NCI-H345 treated with DMSO at 0.1 percent for 48 hours (cell line): ENCODE results near the gene NT5C3B.
A peak's percentile ranks its signal among the peaks of the same experiment; 100 is the strongest.
"Not testable (repeated sequence)": the region's sequence is repeated elsewhere in the genome, so short reads cannot be mapped to it uniquely, and the experiment has no call there.

Experiments
- DNase-seq: peaks from one replicate; lab custom pipeline; 2025; ENCODE audit not compliant: unreplicated experiment; lab: John Stamatoyannopoulos, UW

The NT5C3B gene

DNA sequence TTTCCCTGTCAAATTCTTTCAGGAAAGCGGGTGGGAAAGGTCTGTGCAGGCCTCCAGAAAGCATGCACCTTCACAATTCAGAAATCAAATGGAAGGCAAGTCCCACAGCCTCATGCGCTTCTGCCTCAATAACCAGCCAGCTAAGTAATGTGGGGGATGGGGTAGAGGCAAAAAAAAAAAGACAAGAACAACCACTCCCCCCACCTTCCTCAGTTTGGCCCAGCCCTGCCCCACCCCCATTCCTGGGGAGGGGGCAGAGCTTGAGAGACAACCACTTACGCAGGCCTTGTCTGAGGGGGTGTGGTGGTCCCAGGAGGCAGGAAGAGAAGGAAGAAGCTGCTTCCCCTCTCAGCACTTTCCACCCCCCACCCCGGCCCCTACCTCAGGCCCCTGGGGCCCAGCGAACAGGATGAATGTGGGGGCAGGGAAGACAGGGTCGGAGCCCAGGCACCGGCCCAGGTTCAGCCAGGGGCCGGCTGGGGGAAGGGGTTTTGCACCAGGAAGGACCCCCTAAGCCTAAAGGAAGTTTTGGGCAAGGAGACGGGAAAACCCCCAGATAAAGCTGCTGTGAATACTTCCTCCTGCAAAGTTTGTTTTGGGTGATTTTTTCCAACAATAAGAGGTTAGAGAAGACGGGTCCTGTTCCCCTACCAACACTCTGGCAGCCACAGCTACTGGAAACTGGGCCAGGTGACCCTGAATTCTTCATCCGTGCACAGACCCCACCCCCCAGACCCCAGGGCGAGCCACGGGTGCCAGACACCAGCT lies 50.8 kb downstream of the NT5C3B start:
- DNase-seq = no peak

DNA sequence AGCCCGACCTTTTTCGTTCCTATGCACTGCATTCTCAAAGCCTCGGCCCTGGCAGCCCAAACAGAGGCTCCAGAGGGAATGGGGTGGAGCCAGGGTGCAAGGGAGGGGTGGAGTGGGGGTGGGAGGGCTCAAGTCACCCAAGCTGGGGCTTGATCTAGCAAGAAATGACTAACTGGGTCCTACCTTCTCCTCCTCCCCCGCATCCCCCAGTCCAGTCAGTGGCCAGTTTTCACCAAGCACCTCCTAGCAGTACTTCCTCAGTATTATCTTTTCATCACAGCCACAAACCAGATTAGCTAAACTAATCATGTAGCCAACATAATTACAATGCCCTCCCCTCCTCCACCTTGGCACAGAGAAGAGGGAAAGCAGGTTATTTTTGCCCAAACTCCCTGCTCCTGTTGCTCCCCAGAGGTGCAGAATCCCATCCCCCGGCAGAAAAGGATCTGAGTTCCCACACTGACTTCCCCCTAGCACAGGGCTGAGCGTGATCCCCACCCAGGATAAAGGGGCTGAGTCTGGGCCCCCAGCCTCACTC lies 51.8 kb downstream of the NT5C3B start:
- DNase-seq = no peak

DNA sequence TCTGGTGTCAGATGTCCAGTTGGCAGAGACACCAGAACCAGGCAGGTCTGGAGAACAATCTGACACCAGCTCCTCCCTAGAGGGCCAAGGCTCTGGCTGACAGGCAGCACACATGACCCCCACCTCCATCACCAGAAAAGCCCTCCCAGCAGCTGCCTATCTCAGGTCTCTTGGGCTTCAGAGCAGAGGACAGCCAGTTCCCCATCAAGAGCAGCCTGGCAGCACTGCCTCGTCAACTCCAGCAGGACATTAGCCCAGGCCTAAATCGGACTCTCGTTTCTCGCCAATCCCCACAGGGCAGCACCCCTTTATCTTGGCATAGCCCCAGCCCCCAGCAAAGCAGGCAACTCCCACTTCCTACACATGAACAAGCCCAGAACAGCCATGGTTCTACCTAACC lies 53.9 kb downstream of the NT5C3B start:
- no peak for DNase-seq

DNA sequence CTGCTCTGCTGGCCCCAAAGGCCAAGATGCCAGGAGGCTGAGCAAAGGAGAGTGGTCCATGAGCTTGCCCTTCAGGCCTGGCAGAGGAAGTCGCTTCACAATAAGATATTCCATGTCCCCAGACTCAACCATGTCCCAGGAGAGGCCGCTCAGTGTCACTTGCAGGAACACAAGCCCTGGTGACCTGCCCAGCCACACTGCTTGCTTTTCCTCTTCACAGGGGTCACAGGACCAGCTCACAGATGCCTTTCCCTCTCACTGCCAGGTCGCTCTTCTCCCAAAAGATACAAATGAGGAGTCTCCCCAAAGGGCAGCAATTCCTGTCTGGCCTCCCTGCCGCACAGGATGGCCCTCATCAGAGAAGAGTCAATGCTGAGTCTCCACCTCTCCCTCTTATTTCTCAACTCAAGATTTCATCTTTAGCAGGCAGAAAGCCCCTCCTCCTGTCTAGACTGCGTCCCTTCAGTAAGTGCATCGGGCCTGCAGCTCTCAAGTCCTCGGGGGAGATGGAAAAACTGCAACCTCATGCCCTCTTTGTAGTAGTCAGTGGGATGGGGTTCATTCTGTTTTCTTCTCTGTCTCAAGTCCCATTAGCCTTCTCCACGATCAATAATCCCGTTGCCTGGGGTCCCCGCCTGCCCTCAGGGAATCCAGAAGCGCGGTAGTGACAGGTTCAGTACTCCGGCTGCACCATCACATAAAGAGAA lies 54.5 kb downstream of the NT5C3B start:
- DNase-seq = no peak

DNA sequence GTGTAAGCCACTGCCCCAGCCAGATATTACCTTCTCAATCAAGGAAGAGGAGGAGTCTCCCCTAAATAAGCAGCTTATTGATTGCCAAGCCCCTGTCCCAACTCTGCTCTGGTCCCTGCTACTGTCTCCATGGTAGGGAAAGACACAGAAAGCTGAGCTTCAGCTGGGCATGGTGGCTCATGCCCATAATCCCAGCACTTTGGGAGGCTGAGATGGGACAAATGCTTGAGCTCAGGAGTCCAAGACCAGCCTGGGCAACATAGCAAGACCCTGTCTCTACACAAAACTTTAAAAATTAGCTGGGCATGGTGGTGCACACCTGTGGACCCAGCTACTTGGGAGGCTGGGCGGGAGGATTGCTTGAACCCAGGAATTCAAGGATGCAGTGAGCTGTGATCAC lies 56.1 kb downstream of the NT5C3B start:
- no peak for DNase-seq

DNA sequence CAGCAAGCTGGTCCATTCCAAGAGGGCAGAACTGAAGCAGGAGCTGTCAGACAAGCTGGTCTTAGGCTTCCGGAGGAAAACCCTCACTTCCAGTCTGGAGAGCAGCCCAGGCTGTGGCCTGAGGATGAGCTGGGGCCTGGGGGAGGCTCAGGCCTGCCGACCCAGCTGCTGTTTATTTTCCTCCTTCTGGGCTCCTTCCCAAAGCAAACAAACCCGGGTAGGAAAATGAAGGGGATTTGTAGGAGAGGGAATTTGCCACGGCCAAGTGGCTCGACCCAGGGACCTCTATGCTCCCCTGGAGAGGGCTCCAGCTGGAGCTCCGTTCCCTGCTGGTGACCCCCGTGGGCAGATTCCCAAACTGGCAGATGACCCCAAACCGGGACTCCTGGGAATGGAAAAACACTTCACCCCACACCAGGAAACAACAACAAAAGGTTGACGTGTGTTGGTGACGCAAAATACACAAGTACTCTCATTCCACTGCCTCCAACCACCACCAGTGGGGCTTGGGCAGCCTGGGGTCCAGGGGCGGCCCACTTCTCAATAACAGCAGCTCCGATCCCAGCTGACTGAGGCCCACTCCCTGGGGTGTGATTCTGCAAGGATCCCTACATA lies 58.4 kb downstream of the NT5C3B start:
- DNase-seq = peak; percentile 72

DNA sequence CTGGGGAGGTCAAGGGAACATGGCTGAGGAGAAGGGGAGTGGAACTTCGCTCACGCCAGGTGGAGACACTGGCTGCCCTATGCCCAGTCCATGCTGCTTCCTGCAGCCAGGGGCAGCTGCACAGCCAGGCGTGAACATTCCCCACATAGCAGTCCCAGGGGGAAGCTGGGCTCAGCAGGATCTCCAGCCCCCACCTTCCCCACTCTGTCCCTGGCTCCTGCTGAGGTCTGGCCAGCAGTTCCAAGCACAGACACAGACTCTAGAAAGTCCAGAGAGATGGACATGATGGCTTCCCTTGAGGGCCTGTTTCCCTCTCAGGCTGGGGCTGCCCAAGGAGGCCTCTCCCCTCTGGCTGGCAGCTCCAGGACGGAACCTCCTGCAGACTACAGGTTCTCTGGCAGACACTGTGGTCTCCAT lies 58.9 kb downstream of the NT5C3B start:
- DNase-seq = no peak

DNA sequence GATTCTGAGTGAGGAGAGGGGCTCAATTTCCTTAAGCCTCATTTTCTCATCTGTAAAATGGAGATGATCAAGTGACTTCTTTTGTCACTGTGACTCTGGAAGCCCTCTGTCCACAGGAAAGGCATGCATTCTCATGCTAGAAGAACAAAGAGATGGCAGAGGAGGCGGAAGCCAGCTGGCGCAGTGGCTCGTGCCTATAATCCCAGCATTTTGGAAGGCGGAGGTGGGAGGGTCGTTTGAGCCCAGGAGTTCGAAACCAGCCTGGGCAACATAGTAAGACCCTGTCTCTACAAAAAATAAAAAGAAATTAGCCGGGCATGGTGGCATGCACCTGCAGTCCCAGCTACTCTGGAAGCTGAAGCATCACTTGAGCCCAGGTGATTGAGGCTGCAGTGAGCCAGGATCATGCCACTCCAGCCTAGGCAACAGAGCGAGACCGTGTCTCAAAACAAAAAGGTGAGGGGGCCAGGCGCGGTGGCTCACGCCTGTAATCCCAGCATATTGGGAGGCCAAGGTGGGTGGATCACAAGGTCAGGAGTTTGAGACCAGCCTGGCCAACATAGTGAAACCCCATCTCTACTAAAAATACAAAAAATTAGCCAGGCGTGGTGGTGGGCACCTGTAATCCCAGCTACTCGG lies 59.7 kb downstream of the NT5C3B start:
- not testable (repeated sequence) for DNase-seq

DNA sequence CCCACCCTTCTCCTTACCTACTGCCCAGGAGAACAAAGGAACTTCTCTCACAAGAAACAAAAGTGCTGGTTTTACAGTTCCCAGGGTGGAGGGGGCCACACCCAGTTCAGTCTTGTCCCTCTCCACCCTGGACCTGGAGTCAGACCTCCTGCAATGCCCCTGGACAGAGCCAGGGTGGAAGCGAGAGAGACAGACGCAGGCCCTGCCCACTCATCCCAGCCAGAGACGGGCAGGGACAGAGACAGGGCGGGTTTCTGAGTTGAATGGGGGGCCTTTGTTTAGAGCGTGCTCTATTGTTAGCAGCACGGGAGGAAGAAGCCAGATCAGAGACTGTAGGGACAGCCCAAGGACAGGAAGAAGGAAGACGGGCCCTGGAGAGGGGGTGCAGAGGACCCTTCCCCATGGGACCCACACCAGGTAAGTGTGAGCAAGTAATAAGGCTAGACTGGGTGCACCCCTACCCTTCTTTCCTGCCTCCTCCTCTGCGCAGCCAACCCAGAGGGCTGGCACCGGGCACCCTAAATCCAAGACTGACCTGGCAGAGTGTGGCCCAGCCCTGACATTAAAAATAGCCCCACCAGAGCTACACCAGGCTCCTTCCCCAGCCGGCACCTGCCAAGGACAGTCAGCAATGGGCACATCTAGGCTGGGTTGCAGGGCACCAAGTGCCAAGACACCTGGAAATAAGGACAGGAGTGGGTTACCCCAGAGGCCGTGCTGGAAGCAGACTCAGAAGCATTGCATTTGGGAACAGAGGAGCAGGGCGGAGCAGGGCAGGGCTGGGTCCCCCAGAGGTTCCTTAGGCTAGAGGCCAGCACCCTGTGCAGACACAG lies 60.4 kb downstream of the NT5C3B start:
- no peak for DNase-seq
